MM.1S (cell line): Measurements from ENCODE around the gene FER.
"Not testable (repeated sequence)": the region's sequence is repeated elsewhere in the genome, so short reads cannot be mapped to it uniquely, and the experiment has no call there.

Experiments used
- DNase-seq: peaks from one replicate; pipeline ENCODE4 v3.0.0-alpha.2; 2015
- H2AFZ ChIP-seq: fragments of 300-600 bp; sonication (generic); 2 replicates; pipeline ENCODE4 v1.6.0; 2016; ENCODE audit warnings: antibody characterized with exemption, low read length
- H3F3A ChIP-seq: fragments of 300-600 bp; sonication (generic); 2 replicates; pipeline ENCODE4 v1.6.1; 2016; ENCODE audit warnings: mild to moderate bottlenecking, antibody characterized with exemption, low read length, moderate library complexity, mixed read lengths; ENCODE audit not compliant: insufficient read depth
- H3K27ac ChIP-seq: fragments of 300-600 bp; sonication (generic); 2 replicates; pipeline ENCODE4 v1.5.1; 2016; ENCODE audit warnings: mild to moderate bottlenecking, low read length
- H3K27me3 ChIP-seq: fragments of 300-600 bp; sonication (generic); replicated peaks from 2 replicates; pipeline ENCODE4 v1.6.0; 2016; ENCODE audit warnings: low read length; ENCODE audit not compliant: insufficient read depth
- H3K36me3 ChIP-seq: fragments of 300-600 bp; sonication (generic); replicated peaks from 2 replicates; pipeline ENCODE4 v1.6.1; 2016; ENCODE audit warnings: mild to moderate bottlenecking, low read length, mixed read lengths; ENCODE audit not compliant: insufficient read depth
- H3K4me1 ChIP-seq: fragments of 300-600 bp; sonication (generic); 2 replicates; pipeline ENCODE4 v1.6.1; 2016; ENCODE audit warnings: low read length, mixed read lengths
- H3K4me2 ChIP-seq: fragments of 300-600 bp; sonication (generic); 2 replicates; pipeline ENCODE4 v1.6.0; 2016; ENCODE audit warnings: low read depth, low read length
- H3K4me3 ChIP-seq: fragments of 300-600 bp; sonication (generic); 2 replicates; pipeline ENCODE4 v1.5.1; 2016; ENCODE audit warnings: low read length, mixed read lengths
- H3K79me2 ChIP-seq: fragments of 300-600 bp; sonication (generic); 2 replicates; pipeline ENCODE4 v1.6.1; 2016; ENCODE audit warnings: mixed run types, low read length, mixed read lengths
- H3K9ac ChIP-seq: fragments of 300-600 bp; sonication (generic); 2 replicates; pipeline ENCODE4 v1.6.1; 2016; ENCODE audit warnings: low read length, mixed read lengths
- H3K9me2 ChIP-seq: fragments of 300-600 bp; sonication (generic); replicated peaks from 2 replicates; pipeline ENCODE4 v1.6.1; 2016; ENCODE audit warnings: mild to moderate bottlenecking, low read length, mixed read lengths; ENCODE audit not compliant: insufficient read depth
- H3K9me3 ChIP-seq: fragments of 300-600 bp; sonication (generic); replicated peaks from 2 replicates; pipeline ENCODE4 v1.6.1; 2016; ENCODE audit warnings: mild to moderate bottlenecking, low read length, mixed read lengths; ENCODE audit not compliant: insufficient read depth
- H4K20me1 ChIP-seq: fragments of 300-600 bp; sonication (generic); 2 replicates; pipeline ENCODE4 v1.6.1; 2016; ENCODE audit warnings: mild to moderate bottlenecking, low read length, moderate library complexity, mixed read lengths; ENCODE audit not compliant: insufficient read depth
- EZH2 ChIP-seq: fragments of 300-600 bp; sonication (generic); optimal IDR thresholded peaks from 2 replicates; pipeline ENCODE3; 2017; ENCODE audit warnings: low read depth, mild to moderate bottlenecking, antibody characterized with exemption, low read length, mixed read lengths
- EZH2phosphoT487 ChIP-seq: fragments of 300-600 bp; sonication (generic); IDR thresholded peaks from 2 replicates; pipeline ENCODE4 v1.6.1; 2018; ENCODE audit warnings: antibody characterized with exemption, low read length
- TF ChIP-seq, protein P1 (sequence below): fragments of 300-600 bp; sonication (generic); IDR thresholded peaks from 2 replicates; pipeline ENCODE4 v1.5.1; 2016; ENCODE audit warnings: antibody characterized with exemption, low read length, mixed read lengths

The FER gene

GRCh38 chr5:108762660-108763059 lies 15.0 kb downstream of the FER start:
- Histone ChIP-seq H3K9me3 (no peaks in the 10 kb centered on the region), H3K27me3 (no peaks in the 10 kb centered on the region), H3K4me3 (no peak overlapping the region), H3K79me2 (no peaks in the 10 kb centered on the region), H3K9me2 (no peaks in the 10 kb centered on the region), H3K36me3 (no peaks in the 10 kb centered on the region), H3K4me2 (no peak overlapping the region), H3K9ac (no peak overlapping the region), H3F3A (no peaks in the 10 kb centered on the region), H2AFZ (no peak overlapping the region), H3K4me1 (no peaks in the 10 kb centered on the region), H3K27ac (no peak overlapping the region), H4K20me1 (no peaks in the 10 kb centered on the region)
- TF ChIP-seq EZH2 (no peak), EZH2phosphoT487 (no peak)
- TF ChIP-seq, protein P1, sequence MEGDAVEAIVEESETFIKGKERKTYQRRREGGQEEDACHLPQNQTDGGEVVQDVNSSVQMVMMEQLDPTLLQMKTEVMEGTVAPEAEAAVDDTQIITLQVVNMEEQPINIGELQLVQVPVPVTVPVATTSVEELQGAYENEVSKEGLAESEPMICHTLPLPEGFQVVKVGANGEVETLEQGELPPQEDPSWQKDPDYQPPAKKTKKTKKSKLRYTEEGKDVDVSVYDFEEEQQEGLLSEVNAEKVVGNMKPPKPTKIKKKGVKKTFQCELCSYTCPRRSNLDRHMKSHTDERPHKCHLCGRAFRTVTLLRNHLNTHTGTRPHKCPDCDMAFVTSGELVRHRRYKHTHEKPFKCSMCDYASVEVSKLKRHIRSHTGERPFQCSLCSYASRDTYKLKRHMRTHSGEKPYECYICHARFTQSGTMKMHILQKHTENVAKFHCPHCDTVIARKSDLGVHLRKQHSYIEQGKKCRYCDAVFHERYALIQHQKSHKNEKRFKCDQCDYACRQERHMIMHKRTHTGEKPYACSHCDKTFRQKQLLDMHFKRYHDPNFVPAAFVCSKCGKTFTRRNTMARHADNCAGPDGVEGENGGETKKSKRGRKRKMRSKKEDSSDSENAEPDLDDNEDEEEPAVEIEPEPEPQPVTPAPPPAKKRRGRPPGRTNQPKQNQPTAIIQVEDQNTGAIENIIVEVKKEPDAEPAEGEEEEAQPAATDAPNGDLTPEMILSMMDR, result no peak
- DNase-seq, result no peak

- Histone ChIP-seq H3F3A (no peaks in the 10 kb centered on the region), H3K4me2 (no peak overlapping the region), H3K27me3 (no peaks in the 10 kb centered on the region), H2AFZ (no peak overlapping the region), H3K9ac (no peak overlapping the region), H4K20me1 (no peaks in the 10 kb centered on the region), H3K4me1 (no peaks in the 10 kb centered on the region), H3K36me3 (no peaks in the 10 kb centered on the region), H3K27ac (no peak overlapping the region), H3K79me2 (no peaks in the 10 kb centered on the region), H3K9me3 (no peaks in the 10 kb centered on the region), H3K9me2 (no peaks in the 10 kb centered on the region), H3K4me3 (no peak overlapping the region)
- DNase-seq, result no peak
- TF ChIP-seq, protein P1, result no peak
- TF ChIP-seq EZH2phosphoT487, result no peak
- no peak for TF ChIP-seq EZH2
These were observed 15.7 kb downstream of the FER start for GRCh38 chr5:108763222-108763916.

DNA sequence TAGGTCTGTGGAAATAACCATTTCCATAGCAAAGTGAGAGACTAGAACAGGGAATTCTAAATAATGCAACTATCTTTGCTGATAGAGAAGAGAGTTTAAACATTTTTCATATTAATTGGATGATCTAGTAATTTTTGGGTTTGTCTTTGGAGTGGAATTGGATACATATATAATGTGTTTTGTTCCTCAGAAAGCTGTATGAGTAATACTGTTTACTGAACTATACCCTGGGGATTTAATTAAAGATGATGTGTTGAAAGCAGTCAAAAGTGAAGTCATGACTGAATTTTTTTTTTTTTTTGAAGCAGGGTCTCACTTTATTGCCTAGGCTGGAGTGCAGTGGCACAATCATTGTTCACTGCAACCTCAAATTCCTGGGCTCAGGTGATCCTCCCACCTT lies 17.9 kb downstream of the FER start:
- Histone ChIP-seq H3F3A (no peaks in the 10 kb centered on the region), H3K27ac (no peak overlapping the region), H3K4me2 (no peak overlapping the region), H3K79me2 (no peaks in the 10 kb centered on the region), H3K36me3 (no peaks in the 10 kb centered on the region), H3K4me3 (no peak overlapping the region), H3K9ac (no peak overlapping the region), H3K9me3 (no peaks in the 10 kb centered on the region), H3K4me1 (no peaks in the 10 kb centered on the region), H3K9me2 (no peaks in the 10 kb centered on the region), H2AFZ (no peak overlapping the region), H3K27me3 (no peaks in the 10 kb centered on the region), H4K20me1 (no peaks in the 10 kb centered on the region)
- TF ChIP-seq EZH2phosphoT487, result no peak
- TF ChIP-seq, protein P1, result no peak
- TF ChIP-seq EZH2, result no peak
- DNase-seq, result no peak

- H3K36me3 ChIP-seq, H3K9ac ChIP-seq, H3K4me2 ChIP-seq, H3K4me1 ChIP-seq, H3K27me3 ChIP-seq, H2AFZ ChIP-seq, DNase-seq, H3K79me2 ChIP-seq, H4K20me1 ChIP-seq, H3K4me3 ChIP-seq, H3K9me2 ChIP-seq, H3K9me3 ChIP-seq, H3K27ac ChIP-seq, H3F3A ChIP-seq: not testable (repeated sequence)
These were observed 19.2 kb downstream of the FER start for GRCh38 chr5:108766916-108767315.
